ENCODE results near the gene CCL3.

CCL3 gene

GRCh38 chr17:36068524-36068923 is 21.4 kb downstream of the CCL3 start:
- H3K4me1 ChIP-seq (ENCODE audit: low read length), result peaks cover 11% of the 10 kb centered on the region
- no peaks in the 10 kb centered on the region for H4K20me1 ChIP-seq (ENCODE audit: insufficient read depth, low read length)
- H3K9me3 ChIP-seq (ENCODE audit: insufficient read depth, low read length), result no peaks in the 10 kb centered on the region
- H3K36me3 ChIP-seq (replicated peaks; ENCODE audit: low read depth, low read length), result no peaks in the 10 kb centered on the region
- no peak overlapping the region for H3K27ac ChIP-seq (ENCODE audit: low read length)
- H3K4me2 ChIP-seq (ENCODE audit: low read length), result no peak overlapping the region
- no peak overlapping the region for H3K9ac ChIP-seq (ENCODE audit: low read length)
- H3K4me3 ChIP-seq (ENCODE audit: low read length), result no peak overlapping the region
- H3K79me2 ChIP-seq (ENCODE audit: low read length), result no peaks in the 10 kb centered on the region
- H3K27me3 ChIP-seq (ENCODE audit: low read depth, low read length), result peaks cover 20% of the 10 kb centered on the region
- H2AFZ ChIP-seq (ENCODE audit: low read depth, low read length), result peak overlapping the region; percentile 52; the same call in 1 of the 2 replicates
- TF ChIP-seq EZH2phosphoT487 (IDR thresholded peaks at IDR 0.05; ENCODE audit: low read depth), result no peak
- TF ChIP-seq, protein P1, sequence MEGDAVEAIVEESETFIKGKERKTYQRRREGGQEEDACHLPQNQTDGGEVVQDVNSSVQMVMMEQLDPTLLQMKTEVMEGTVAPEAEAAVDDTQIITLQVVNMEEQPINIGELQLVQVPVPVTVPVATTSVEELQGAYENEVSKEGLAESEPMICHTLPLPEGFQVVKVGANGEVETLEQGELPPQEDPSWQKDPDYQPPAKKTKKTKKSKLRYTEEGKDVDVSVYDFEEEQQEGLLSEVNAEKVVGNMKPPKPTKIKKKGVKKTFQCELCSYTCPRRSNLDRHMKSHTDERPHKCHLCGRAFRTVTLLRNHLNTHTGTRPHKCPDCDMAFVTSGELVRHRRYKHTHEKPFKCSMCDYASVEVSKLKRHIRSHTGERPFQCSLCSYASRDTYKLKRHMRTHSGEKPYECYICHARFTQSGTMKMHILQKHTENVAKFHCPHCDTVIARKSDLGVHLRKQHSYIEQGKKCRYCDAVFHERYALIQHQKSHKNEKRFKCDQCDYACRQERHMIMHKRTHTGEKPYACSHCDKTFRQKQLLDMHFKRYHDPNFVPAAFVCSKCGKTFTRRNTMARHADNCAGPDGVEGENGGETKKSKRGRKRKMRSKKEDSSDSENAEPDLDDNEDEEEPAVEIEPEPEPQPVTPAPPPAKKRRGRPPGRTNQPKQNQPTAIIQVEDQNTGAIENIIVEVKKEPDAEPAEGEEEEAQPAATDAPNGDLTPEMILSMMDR (IDR thresholded peaks at IDR 0.05; ENCODE audit: low read depth, low read length), result no peak

- Histone ChIP-seq H3K36me3 (replicated peaks; ENCODE audit: low read depth, low read length) (no peaks in the 10 kb centered on the region), H3K9me3 (ENCODE audit: insufficient read depth, low read length) (no peaks in the 10 kb centered on the region), H4K20me1 (ENCODE audit: insufficient read depth, low read length) (no peaks in the 10 kb centered on the region), H3K27me3 (ENCODE audit: low read depth, low read length) (peaks cover 19% of the 10 kb centered on the region), H3K4me1 (ENCODE audit: low read length) (no peaks in the 10 kb centered on the region), H3K27ac (ENCODE audit: low read length) (no peak overlapping the region), H3K4me2 (ENCODE audit: low read length) (no peak overlapping the region), H3K4me3 (ENCODE audit: low read length) (no peak overlapping the region), H3K79me2 (ENCODE audit: low read length) (no peaks in the 10 kb centered on the region), H3K9ac (ENCODE audit: low read length) (no peak overlapping the region), H2AFZ (ENCODE audit: low read depth, low read length) (no peak overlapping the region)
- TF ChIP-seq EZH2phosphoT487 (IDR thresholded peaks at IDR 0.05; ENCODE audit: low read depth), result no peak
- TF ChIP-seq, protein P1 (IDR thresholded peaks at IDR 0.05; ENCODE audit: low read depth, low read length), result no peak
Observed at GRCh38 chr17:36066365-36066985, 23.5 kb downstream of the CCL3 start.

DNA sequence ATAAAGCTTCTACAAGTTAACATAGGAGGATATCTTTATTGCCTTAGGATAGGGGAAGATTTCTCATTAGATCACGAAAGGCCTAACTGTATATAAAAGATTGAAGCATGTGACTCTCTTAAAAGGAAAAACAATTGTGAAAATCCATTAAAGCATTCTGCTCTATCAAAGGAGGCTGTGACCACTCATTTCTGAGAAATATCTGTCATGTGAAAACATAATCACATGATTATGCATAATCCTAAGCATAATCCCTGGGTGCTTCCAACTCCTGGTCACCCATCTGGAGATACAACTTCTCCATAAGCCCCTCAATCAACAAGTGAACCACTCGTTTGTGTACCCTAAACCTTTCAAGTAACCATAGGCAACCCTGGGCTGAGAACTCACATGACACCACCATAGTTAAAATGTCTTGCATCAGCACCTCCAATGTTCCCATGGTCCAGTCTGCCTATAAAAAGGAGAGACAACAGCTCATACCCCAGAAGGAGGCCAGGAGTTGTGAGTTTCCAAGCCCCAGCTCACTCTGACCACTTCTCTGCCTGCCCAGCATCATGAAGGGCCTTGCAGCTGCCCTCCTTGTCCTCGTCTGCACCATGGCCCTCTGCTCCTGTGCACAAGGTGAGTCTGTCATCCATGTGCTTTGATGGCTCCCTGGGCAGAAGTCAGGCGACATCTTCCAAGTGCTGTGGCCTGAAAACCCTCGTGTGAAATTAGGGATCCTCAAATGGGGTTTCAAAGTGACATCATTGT is 26.0 kb downstream of the CCL3 start, which contains the start of gene CCL18:
TSS of gene CCL18 (plus strand) at position 487 of the 756 bp plus-strand sequence. CDS start at position 558, 71 bp downstream.
- Histone ChIP-seq H3K36me3 (replicated peaks; ENCODE audit: low read depth, low read length) (no peaks in the 10 kb centered on the region), H3K79me2 (ENCODE audit: low read length) (no peaks in the 10 kb centered on the region), H3K27me3 (ENCODE audit: low read depth, low read length) (peaks cover 38% of the 10 kb centered on the region), H3K4me1 (ENCODE audit: low read length) (no peaks in the 10 kb centered on the region), H3K27ac (ENCODE audit: low read length) (no peak within 1 kb of the TSS), H3K4me2 (ENCODE audit: low read length) (no peak within 1 kb of the TSS), H3K9ac (ENCODE audit: low read length) (no peak within 1 kb of the TSS), H3K4me3 (ENCODE audit: low read length) (no peak within 1 kb of the TSS), H2AFZ (ENCODE audit: low read depth, low read length) (no peak within 1 kb of the TSS), H4K20me1 (ENCODE audit: insufficient read depth, low read length) (no peaks in the 10 kb centered on the region), H3K9me3 (ENCODE audit: insufficient read depth, low read length) (no peaks in the 10 kb centered on the region)
- TF ChIP-seq, protein P1 (IDR thresholded peaks at IDR 0.05; ENCODE audit: low read depth, low read length), result no peak
- TF ChIP-seq EZH2phosphoT487 (IDR thresholded peaks at IDR 0.05; ENCODE audit: low read depth), result no peak

- Histone ChIP-seq H3K27me3 (ENCODE audit: low read depth, low read length) (peaks cover 26% of the 10 kb centered on the region), H2AFZ (ENCODE audit: low read depth, low read length) (no peak overlapping the region)
Observed at GRCh38 chr17:36060816-36061215, 29.1 kb downstream of the CCL3 start.

More at GRCh38 chr17:36060816-36061215, 29.1 kb downstream of the CCL3 start:
- no peaks in the 10 kb centered on the region for H3K79me2 ChIP-seq (ENCODE audit: low read length)
- TF ChIP-seq EZH2phosphoT487 (IDR thresholded peaks at IDR 0.05; ENCODE audit: low read depth), result no peak
- TF ChIP-seq, protein P1 (IDR thresholded peaks at IDR 0.05; ENCODE audit: low read depth, low read length), result no peak
- H3K9ac ChIP-seq (ENCODE audit: low read length), result no peak overlapping the region
- no peak overlapping the region for H3K27ac ChIP-seq (ENCODE audit: low read length)
- H3K4me1 ChIP-seq (ENCODE audit: low read length), result no peaks in the 10 kb centered on the region
- no peaks in the 10 kb centered on the region for H3K9me3 ChIP-seq (ENCODE audit: insufficient read depth, low read length)
- H4K20me1 ChIP-seq (ENCODE audit: insufficient read depth, low read length), result no peaks in the 10 kb centered on the region
- no peak overlapping the region for H3K4me3 ChIP-seq (ENCODE audit: low read length)
- no peak overlapping the region for H3K4me2 ChIP-seq (ENCODE audit: low read length)
- no peaks in the 10 kb centered on the region for H3K36me3 ChIP-seq (replicated peaks; ENCODE audit: low read depth, low read length)
